Right atrium auricular region (tissue), 2 donors: ENCODE results near the gene FANCI. TPM values are rescaled to one million over a fixed set of nuclear protein-coding genes. Genes with fewer than 3 reads are reported as not detected.
A peak's percentile ranks its signal among the peaks of the same experiment; 100 is the strongest.

Experiments
- DNase-seq: peaks from one replicate; pipeline ENCODE4 v3.0.0-alpha.2; 2019; ENCODE audit warnings: low spot score
- H3K27ac ChIP-seq, 2 donors: fragments of 200-600 bp; sonication (generic); 1 replicate in 1 of 2; 2 replicates in 1 of 2; pipeline ENCODE4 v1.5.1; 2016 to 2019
- H3K27me3 ChIP-seq, 2 donors: fragments of 200-600 bp; sonication (generic); one replicate each; pipeline versions ENCODE4 v1.5.1 to v1.6.0; 2017 to 2019
- H3K36me3 ChIP-seq: fragments of 200-600 bp; sonication (generic); one replicate; pipeline ENCODE4 v1.5.1; 2016
- H3K4me1 ChIP-seq, 2 donors: fragments of 200-600 bp; sonication (generic); one replicate each; pipeline versions ENCODE4 v1.5.1 to v1.6.0; 2017 to 2019
- H3K4me3 ChIP-seq, 2 donors: fragments of 200-600 bp; sonication (generic); 1 replicate in 1 of 2; 2 replicates in 1 of 2; pipeline ENCODE4 v1.5.1; 2017 to 2019; ENCODE audit warnings: mild to moderate bottlenecking in 1 of 2, moderate library complexity in 1 of 2
- H3K9me3 ChIP-seq, 2 donors: fragments of 200-600 bp; sonication (generic); one replicate each; pipeline ENCODE4 v1.5.1; 2019
- CTCF ChIP-seq, 2 donors: fragments of 200-600 bp; sonication (generic); IDR thresholded peaks; one replicate each; pipeline ENCODE4 v1.5.1; 2019; ENCODE audit warnings: antibody characterized with exemption in 2 of 2
- total RNA-seq, 2 donors: library from RNA; depleted of rRNA; stranded (reverse); fragments of >200 nt; gene quantifications; one replicate each; pipeline ENCODE4 v1.1.0, GENCODE V29; 2016

Gene FANCI
- total RNA-seq, 2 donors from 2014 or later = 0.79 to 1.6 TPM

- H3K4me1 ChIP-seq = peaks cover 0 to 17% of the 10 kb centered on the region in 2 donors
- no peak for TF ChIP-seq CTCF (IDR thresholded peaks at IDR 0.05)
- H3K9me3 ChIP-seq = no peaks in the 10 kb centered on the region
- H3K36me3 ChIP-seq = peaks cover 61% of the 10 kb centered on the region
- H3K4me3 ChIP-seq = no peak overlapping the region
- no peak for DNase-seq
- no peaks in the 10 kb centered on the region for H3K27me3 ChIP-seq
- peak overlapping the region in 1 of 2 donors; percentile 48 for H3K27ac ChIP-seq
Measured at GRCh38 chr15:89197503-89197971, 46.2 kb upstream of the FANCI start.

GRCh38 chr15:89198196-89198595 lies 45.6 kb upstream of the FANCI start:
- Histone ChIP-seq H3K27ac (peak overlapping the region in 1 of 2 donors; percentile 48), H3K4me3 (no peak overlapping the region), H3K27me3 (no peaks in the 10 kb centered on the region), H3K4me1 (peaks cover 0 to 17% of the 10 kb centered on the region in 2 donors), H3K36me3 (peaks cover 56% of the 10 kb centered on the region), H3K9me3 (no peaks in the 10 kb centered on the region)
- no peak for DNase-seq
- TF ChIP-seq CTCF (IDR thresholded peaks at IDR 0.05) = no peak

GRCh38 chr15:89198934-89199333 lies 44.8 kb upstream of the FANCI start:
- TF ChIP-seq CTCF (IDR thresholded peaks at IDR 0.05) = no peak
- Histone ChIP-seq H3K4me1 (peaks cover 0 to 17% of the 10 kb centered on the region in 2 donors), H3K27me3 (no peaks in the 10 kb centered on the region), H3K4me3 (no peak overlapping the region), H3K36me3 (peaks cover 49% of the 10 kb centered on the region), H3K27ac (peak overlapping the region in 1 of 2 donors; percentile 48), H3K9me3 (no peaks in the 10 kb centered on the region)
- DNase-seq = no peak

GRCh38 chr15:89199746-89200145 lies 44.0 kb upstream of the FANCI start:
- no peak overlapping the region for H3K4me3 ChIP-seq
- DNase-seq = no peak
- H3K27ac ChIP-seq = peak overlapping the region in 1 of 2 donors; percentile 48
- peaks cover 0 to 17% of the 10 kb centered on the region in 2 donors for H3K4me1 ChIP-seq
- H3K27me3 ChIP-seq = no peaks in the 10 kb centered on the region
- no peaks in the 10 kb centered on the region for H3K9me3 ChIP-seq
- TF ChIP-seq CTCF (IDR thresholded peaks at IDR 0.05) = no peak
- peaks cover 41% of the 10 kb centered on the region for H3K36me3 ChIP-seq

GRCh38 chr15:89200182-89200581 lies 43.6 kb upstream of the FANCI start:
- TF ChIP-seq CTCF (IDR thresholded peaks at IDR 0.05) = no peak
- Histone ChIP-seq H3K9me3 (no peaks in the 10 kb centered on the region), H3K36me3 (peaks cover 36% of the 10 kb centered on the region), H3K27ac (peak overlapping the region in 1 of 2 donors; percentile 48), H3K4me1 (peaks cover 0 to 17% of the 10 kb centered on the region in 2 donors), H3K27me3 (no peaks in the 10 kb centered on the region), H3K4me3 (no peak overlapping the region)
- DNase-seq = no peak

- no peak overlapping the region for H3K4me3 ChIP-seq
- H3K27me3 ChIP-seq = no peaks in the 10 kb centered on the region
- no peak for TF ChIP-seq CTCF (IDR thresholded peaks at IDR 0.05)
- no peak overlapping the region for H3K27ac ChIP-seq
- DNase-seq = no peak
- peaks cover 0 to 17% of the 10 kb centered on the region in 2 donors for H3K4me1 ChIP-seq
- H3K9me3 ChIP-seq = no peaks in the 10 kb centered on the region
- H3K36me3 ChIP-seq = peaks cover 24% of the 10 kb centered on the region
Measured at GRCh38 chr15:89201465-89202005, 42.2 kb upstream of the FANCI start.
